ENCODE measurements around the gene RPS18. TPM values are rescaled to one million over a fixed set of nuclear protein-coding genes. Genes with fewer than 3 reads are reported as not detected.

The RPS18 gene
- total RNA-seq, 1 donor from 2014 or later = 950 TPM

- TF ChIP-seq CTCF (IDR thresholded peaks at IDR 0.05; ENCODE audit: borderline replicate concordance) = peak; percentile 35
Measured at GRCh38 chr6:33248932-33249731, 22.7 kb upstream of the RPS18 start.

GRCh38 chr6:33249732-33250630 is 21.9 kb upstream of the RPS18 start:
- Histone ChIP-seq H3K27me3 (ENCODE audit: low read depth) (peaks cover 6% of the 10 kb centered on the region), H3K4me3 (peak overlapping the region; percentile 72), H3K36me3 (peaks cover 23% of the 10 kb centered on the region), H3K27ac (replicated peaks) (peak overlapping the region; percentile 96), H3K4me1 (peaks cover 30% of the 10 kb centered on the region), H3K9me3 (replicated peaks) (no peaks in the 10 kb centered on the region)
- DNase-seq = no peak
- TF ChIP-seq CTCF (IDR thresholded peaks at IDR 0.05; ENCODE audit: borderline replicate concordance) = no peak
- intact Hi-C loops (cut with micrococcal nuclease) = loop anchor here (5.0 kb wide), 2 partner anchors 88 to 128 kb away; no protein-coding TSS in a partner anchor

More at GRCh38 chr6:33248932-33249731, 22.7 kb upstream of the RPS18 start:
- Histone ChIP-seq H3K4me1 (peaks cover 30% of the 10 kb centered on the region), H3K27me3 (ENCODE audit: low read depth) (peaks cover 13% of the 10 kb centered on the region), H3K36me3 (peaks cover 22% of the 10 kb centered on the region), H3K27ac (replicated peaks) (peak overlapping the region; percentile 96), H3K9me3 (replicated peaks) (no peaks in the 10 kb centered on the region), H3K4me3 (peak overlapping the region; percentile 72)
- peak; percentile 97 for DNase-seq
- intact Hi-C loops (cut with micrococcal nuclease) = loop anchor here (5.0 kb wide), 2 partner anchors 87 to 127 kb away; no protein-coding TSS in a partner anchor

GRCh38 chr6:33250731-33251130 is 21.1 kb upstream of the RPS18 start:
- no peak for DNase-seq
- Histone ChIP-seq H3K27me3 (ENCODE audit: low read depth) (no peaks in the 10 kb centered on the region), H3K9me3 (replicated peaks) (no peaks in the 10 kb centered on the region), H3K36me3 (peaks cover 23% of the 10 kb centered on the region), H3K4me1 (peaks cover 30% of the 10 kb centered on the region), H3K4me3 (no peak overlapping the region), H3K27ac (replicated peaks) (peak overlapping the region; percentile 96)
- no peak for TF ChIP-seq CTCF (IDR thresholded peaks at IDR 0.05; ENCODE audit: borderline replicate concordance)
- intact Hi-C loops (cut with micrococcal nuclease) = no loop called here

- Histone ChIP-seq H3K4me3 (no peak overlapping the region), H3K9me3 (replicated peaks) (no peaks in the 10 kb centered on the region), H3K27me3 (ENCODE audit: low read depth) (no peaks in the 10 kb centered on the region), H3K27ac (replicated peaks) (no peak overlapping the region), H3K36me3 (peaks cover 25% of the 10 kb centered on the region), H3K4me1 (peaks cover 30% of the 10 kb centered on the region)
- TF ChIP-seq CTCF (IDR thresholded peaks at IDR 0.05; ENCODE audit: borderline replicate concordance) = no peak
- DNase-seq = no peak
- intact Hi-C loops (cut with micrococcal nuclease) = no loop called here
Measured at GRCh38 chr6:33251395-33252012, 20.4 kb upstream of the RPS18 start.

GRCh38 chr6:33252759-33253158 is 19.1 kb upstream of the RPS18 start:
- Histone ChIP-seq H3K27ac (replicated peaks) (no peak overlapping the region), H3K36me3 (peaks cover 38% of the 10 kb centered on the region), H3K4me1 (peaks cover 28% of the 10 kb centered on the region), H3K9me3 (replicated peaks) (no peaks in the 10 kb centered on the region), H3K4me3 (no peak overlapping the region), H3K27me3 (ENCODE audit: low read depth) (no peaks in the 10 kb centered on the region)
- no peak for DNase-seq
- intact Hi-C loops (cut with micrococcal nuclease) = no loop called here
- TF ChIP-seq CTCF (IDR thresholded peaks at IDR 0.05; ENCODE audit: borderline replicate concordance) = no peak
